ENCODE results near the gene TMEM63C.

The TMEM63C gene

DNA sequence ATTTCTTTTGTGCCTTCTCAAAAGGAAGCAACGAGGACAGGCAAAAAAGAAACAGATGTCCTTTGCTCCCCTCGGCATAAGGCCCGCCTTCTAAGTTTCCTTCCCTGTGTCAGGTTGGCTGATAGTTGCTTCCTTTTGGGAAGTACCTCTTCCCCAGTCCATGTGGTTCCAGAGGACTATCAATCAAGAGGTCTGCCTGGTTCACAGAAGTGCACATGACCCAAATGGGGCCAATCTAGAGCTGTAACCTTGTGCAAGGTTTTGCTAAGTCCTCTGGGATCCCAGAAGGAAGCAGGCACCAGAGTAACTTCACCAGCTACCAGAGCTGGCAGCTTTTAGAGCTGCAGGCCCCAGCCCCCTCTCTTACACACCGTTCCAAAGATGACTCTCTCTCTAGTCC lies 42.6 kb downstream of the TMEM63C start:
- no peak for DNase-seq

DNA sequence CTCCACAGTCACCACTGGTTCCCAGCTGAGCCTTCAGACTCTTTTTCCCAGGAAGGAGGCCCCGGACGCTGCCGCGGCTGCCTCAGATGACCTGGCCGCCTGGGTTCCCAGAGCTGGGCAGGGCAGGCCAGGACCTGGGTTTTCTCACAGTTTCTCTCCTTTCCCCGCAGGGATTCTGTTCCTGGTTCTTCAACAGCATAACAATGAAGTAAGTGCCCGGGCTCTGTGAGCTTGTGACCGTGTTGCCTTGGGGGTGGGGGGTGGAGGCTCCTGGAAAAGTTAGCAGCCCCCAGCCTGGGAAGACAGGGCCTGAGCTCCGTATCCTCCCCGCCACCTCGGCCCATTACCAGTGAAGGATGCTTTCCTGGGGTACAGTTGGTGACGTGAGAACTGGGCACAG lies 43.7 kb downstream of the TMEM63C start:
- DNase-seq: no peak

DNA sequence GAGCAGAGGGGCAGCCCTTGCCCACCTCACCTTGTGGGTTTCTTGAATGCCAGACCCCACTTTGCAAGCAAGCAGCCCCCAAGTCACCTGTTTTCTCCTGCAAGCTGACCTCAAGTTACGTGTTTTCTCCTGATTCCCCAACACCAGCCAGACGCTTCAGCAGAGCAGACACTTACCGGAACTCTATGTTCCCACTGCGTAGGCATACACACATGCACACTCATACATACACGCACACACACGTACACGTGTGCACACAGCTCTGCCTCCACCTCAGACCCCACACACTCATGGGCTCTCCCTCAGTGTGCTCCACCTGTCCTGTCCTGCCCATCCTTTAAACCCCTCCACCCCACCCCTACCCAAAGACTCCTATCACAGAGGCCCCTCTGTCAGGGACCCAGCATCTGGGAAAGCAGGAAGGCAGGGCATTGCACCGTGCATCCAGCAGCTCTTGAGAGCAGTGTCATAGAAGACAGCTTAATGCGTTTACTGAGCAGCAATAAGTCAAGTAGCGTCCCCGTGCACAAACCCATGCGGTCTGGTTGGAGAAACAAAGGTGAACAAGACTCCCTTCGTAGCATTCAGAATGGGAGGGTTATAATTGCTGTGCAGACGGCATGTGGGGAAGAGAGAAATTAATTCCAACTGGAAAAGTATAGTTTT lies 44.4 kb downstream of the TMEM63C start:
- no peak for DNase-seq

DNA sequence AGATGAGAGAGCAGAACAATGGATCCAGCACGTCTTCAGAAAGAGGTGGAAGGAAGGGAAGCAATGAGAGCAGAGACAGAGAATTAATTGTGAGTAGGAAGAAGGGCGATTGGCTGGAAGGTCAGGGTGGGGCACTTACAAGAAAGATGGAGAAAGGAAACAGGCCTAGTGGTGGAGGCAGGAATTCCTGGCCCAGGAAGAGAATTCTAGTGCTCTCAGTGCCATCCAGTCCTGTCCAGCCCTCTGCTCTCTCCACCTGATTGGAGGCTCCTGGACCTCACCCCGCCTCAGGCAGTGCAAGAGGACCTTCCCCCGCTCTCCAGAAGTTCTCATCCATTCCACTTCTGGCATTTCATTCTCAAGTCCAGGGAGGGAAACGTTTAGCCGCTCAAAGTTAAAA lies 46.5 kb downstream of the TMEM63C start:
- DNase-seq: no peak

DNA sequence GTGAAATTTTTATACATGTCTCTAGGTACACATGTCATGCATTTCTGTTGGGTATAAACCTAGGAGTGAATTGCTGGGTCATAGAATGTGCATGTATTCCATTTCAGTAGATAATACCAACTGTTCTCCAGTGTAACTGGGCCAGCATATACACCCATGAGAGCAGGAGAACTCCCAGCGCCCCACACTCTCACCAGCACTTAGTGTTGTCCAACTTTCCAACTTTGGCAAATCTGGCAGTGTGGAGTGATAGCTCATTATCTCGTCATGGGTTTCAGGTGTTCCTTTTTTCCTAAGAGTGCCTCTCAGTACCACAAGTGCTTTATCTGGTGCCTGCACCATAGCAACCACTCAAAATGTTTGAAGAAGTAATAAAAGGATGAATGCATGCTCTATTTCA lies 49.3 kb downstream of the TMEM63C start:
- DNase-seq: no peak

DNA sequence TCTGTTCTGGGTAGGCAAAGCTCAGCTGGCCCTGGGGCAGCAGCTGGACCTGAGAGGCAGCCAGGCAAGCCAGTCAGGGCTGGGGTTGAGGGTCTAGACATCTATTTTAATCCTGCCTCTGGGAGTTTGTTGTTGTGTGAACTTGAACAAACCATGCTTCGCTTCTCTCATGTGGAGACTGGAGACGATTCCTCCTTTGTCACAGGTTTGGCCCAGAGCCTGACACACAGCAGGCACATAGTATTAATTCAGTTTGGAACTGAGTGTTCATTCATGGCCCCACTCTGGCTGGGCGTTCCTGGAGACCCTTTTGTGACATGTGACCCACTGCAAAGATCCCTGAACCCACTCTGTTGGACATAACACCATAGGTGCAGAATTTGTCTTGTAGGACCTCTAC lies 50.1 kb downstream of the TMEM63C start:
- DNase-seq: no peak

DNA sequence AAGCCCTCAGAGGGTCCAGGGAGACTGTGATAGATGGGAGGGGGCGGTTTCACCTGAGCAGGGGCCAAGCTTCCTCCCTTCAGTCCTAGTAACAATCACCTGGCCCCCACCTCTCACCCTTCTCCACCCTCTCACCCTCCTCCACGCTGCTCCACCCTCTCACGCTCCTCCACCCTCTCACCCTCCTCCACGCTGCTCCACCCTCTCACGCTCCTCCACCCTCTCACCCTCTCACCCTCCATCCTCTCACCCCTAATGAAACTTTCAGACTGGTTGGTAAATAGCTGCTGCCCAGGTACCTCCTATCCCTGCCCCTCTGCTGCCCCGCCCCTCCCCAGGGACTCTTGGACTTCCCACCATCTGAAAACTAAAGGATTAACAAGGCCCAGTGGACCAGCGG lies 55.2 kb downstream of the TMEM63C start:
- DNase-seq: no peak

DNA sequence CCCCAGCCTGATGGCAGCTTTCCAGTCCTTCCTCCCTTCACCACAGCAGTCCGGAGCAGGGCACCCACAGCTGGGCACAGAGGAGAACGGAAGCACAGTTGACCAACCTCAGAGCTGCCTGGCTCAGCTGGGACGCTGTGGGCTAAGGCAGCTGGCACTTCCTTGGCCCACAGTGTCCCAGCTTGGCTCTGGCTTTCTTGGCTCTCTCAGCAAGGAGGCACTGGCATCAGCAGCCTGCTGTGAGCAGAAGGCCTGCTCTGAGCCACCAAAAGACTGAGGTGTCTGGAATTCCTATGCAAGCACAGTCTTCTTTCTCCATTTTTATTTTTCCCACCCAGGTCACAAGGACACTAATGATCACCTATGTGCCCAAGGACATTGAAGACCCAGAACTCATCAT lies 56.8 kb downstream of the TMEM63C start:
- no peak for DNase-seq

DNA sequence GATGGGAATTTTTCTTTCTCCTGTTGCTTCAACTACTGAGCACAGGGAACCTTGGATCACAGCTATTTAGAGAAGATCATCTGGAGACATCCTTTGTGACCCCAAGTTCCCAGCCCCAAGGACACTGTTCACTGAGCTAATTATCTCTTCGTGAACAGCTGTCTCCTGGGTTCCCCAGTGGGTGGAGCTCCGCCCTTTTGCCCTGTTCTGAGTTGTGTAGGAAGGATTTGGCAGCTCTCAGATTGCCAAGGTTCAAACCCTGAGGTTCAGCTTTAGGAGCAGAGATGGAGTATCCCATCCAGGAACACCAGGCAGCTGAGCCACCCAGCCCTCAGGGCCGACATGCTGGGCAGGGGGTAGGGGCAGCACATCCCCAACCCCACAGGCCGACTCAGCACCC lies 57.4 kb downstream of the TMEM63C start:
- DNase-seq: no peak

DNA sequence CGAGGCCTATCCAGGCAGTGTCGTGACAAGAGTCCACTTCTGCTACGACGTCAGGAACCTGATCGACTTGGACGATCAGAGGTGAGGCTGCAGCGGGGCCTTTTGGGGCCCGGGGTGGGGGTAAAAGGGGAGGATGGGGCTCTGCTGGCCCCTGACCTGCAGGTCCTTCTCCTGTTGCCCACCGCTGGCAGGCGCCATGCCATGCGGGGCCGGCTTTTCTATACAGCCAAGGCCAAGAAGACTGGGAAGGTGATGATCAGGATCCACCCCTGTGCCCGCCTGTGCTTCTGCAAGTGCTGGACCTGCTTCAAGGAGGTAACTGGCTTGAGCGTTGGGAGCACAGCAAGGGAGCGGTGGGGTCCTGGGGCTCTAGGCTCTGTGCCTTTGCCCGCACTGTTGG lies 57.8 kb downstream of the TMEM63C start:
- no peak for DNase-seq

DNA sequence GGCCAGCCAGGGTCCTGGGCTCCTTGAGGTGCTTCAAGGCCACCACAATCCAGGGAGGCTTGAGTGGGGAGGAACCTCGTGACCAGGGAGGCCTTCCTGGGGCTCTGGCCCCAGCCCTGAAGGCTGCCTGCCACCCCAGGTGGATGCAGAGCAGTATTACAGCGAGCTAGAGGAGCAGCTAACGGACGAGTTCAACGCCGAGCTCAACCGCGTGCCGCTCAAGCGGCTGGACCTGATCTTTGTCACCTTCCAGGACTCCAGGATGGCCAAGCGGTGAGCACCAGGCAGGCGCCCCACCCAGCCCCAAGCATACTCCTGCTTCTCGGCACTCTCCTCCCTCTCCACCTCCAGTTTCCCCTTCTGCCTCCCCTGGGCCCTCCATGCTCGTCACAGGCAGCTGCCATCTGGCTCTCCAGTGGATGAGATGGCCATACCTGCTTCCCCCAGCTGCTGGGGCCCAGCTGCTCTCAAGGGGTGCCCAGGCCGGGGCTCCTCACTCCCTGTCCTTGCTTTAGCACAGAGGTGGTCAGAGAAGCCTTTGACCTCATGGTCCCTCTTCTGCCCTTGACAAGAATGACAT lies 58.8 kb downstream of the TMEM63C start:
- DNase-seq: no peak

DNA sequence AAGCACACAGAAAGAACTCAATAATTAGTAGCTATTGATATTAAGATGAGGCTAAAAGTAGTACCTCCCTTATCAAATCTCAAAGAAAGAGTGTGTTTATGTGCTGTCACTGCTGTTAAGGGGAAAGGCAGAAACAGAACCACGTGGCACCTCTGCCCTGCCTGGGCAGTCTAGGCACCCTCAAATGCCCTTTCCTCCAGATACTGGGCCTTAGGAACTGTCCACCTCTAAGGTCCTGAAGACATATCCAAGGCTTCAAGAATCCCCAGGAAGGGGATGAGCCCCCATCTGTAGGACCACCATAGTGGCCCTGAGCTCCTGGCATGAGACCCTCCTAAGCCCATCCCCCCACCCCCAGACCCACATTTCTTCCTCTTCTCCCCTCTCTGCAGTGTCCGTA lies 60.4 kb downstream of the TMEM63C start:
- DNase-seq: no peak

DNA sequence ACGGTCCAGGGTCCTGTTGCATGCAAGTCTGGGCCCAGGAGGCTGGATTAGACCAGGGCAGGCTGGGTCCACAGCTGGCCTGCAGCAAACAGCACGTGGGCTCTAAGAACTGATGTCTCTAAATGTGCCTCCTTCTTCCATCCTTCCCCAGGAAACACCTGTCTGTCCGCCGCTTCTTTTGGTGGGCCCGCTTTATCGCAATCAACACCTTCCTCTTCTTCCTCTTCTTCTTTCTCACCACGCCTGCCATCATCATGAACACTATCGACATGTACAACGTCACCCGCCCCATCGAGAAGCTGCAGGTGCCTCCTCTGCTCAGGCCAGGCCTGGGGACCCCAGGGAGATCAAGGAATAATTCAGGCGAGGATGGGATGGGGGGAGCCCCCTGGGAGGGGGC lies 61.2 kb downstream of the TMEM63C start:
- DNase-seq: no peak

DNA sequence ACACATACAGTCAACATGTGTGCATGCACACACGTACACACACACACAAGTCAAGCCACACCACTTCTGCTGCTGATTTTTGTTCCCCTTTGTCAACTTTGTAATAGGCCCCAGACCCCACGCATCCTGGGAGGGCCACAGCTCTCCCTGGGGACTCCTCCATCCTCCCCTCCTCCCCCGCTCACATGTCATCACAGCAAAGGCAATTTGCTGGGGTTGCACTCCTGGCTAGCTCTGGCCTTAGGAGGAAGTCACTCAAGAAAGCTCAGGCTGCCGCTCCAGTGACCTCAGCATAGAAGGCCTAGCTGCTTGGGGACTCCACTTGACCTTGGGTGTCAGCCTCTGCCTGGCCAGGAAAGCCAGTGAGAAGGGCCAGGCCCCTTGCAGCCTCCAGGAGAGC lies 62.3 kb downstream of the TMEM63C start:
- no peak for DNase-seq

DNA sequence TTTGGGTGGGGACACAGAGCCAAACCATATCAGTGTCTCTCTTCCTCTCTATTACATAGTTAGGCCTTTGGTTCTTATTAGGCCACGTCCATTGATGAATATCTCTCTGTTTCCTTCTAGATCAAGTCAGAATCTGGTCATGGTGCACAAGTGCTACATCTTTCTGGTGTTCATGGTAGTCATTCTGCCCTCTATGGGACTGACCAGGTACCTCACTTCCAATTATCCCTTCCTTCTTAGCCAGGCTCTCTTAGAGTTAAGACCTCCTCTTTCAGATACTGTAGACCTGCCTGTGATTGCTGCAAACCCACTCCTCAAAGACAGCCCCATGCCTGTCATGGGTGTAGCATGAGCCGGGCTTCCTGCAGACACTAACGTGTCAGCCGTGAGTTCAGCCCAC lies 64.2 kb downstream of the TMEM63C start:
- no peak for DNase-seq

DNA sequence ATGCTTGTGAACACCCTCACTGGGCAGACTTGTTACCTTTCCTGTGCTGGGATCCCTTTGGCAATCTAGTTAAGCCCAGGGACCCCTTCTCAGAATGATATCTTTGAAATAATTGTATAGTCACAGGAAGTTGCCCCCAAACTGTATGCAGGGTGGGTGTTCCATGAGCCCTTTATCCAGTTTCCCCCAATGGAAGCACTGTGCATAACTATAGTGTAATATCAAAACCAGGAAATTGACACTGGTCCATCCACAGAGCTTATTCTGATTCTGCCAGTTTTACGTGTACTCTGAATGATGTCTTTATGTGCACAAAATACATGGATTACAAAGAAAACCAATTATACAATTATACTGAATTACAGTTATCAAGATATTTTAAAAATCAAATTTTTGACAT lies 65.2 kb downstream of the TMEM63C start:
- no peak for DNase-seq

DNA sequence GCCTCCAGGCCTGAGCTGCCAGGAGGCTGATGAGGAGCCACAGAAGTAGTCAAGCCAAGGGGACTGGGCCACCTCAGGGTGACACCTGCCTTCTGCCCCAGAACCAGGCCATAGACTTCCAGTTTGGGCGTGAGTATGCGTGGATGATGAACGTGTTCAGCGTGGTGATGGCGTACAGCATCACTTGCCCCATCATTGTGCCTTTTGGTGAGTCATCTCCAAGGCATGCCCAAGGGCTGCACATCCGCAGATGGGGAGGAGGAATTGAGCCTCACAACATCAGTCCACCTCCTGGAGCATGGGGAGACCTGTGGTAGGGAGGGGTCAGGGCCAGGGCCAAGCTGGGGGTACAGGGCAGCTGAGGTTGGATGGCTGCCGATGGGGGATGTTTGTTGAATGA lies 67.1 kb downstream of the TMEM63C start:
- no peak for DNase-seq

DNA sequence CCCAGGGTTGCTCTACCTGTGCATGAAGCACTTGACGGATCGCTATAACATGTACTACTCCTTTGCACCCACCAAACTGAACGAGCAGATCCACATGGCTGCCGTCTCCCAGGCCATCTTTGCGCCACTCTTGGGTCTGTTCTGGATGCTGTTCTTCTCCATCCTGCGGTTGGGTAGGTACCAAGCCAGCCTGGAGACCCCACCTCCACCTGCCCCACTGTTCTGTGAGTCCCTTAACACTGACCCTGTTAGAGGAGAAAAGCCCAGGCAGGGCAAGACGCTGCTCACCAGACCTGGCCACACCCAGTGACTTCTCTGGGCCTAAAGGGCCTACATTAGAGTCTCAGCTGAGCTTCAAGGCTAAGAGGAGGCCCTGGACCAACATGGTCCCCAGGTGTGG lies 67.7 kb downstream of the TMEM63C start:
- no peak for DNase-seq

DNA sequence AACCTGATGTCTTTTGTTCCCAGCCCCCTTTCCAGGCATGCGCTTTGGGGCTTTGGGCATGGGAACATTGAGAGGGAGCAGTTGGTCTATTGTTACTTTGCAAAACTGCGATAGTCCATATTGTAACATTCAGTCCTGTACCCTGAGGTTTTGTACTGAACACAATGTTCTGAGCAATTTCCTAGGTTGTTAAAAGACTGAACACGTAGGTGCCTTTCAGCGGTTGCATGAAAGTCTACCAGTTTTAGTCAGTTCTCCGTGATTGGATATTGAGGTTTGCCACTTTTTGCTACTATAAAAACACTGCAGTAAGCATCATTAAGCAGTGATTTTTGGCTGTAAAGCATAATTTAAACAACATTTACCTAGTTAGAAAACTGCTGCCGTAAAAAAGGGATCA lies 69.3 kb downstream of the TMEM63C start:
- no peak for DNase-seq

DNA sequence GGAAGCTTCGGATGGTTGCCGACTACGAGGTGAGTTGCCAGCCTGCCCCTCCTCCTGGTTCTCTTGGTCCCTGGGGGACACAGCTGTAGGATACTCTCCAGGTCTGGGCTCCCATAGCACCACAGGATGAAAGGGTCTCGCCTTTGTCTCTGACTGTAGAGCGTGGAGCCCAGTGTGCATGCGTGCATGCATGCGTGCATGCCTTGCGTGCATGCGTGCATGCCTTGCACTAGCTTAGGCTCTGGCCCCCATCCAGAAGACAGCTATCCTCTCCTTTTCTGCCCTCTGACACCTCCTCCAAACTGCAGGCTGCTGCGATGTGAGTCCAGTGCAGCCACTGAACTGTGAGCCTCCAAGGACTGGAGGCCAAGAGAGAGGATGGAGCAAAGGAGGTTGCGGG lies 70.3 kb downstream of the TMEM63C start:
- no peak for DNase-seq

DNA sequence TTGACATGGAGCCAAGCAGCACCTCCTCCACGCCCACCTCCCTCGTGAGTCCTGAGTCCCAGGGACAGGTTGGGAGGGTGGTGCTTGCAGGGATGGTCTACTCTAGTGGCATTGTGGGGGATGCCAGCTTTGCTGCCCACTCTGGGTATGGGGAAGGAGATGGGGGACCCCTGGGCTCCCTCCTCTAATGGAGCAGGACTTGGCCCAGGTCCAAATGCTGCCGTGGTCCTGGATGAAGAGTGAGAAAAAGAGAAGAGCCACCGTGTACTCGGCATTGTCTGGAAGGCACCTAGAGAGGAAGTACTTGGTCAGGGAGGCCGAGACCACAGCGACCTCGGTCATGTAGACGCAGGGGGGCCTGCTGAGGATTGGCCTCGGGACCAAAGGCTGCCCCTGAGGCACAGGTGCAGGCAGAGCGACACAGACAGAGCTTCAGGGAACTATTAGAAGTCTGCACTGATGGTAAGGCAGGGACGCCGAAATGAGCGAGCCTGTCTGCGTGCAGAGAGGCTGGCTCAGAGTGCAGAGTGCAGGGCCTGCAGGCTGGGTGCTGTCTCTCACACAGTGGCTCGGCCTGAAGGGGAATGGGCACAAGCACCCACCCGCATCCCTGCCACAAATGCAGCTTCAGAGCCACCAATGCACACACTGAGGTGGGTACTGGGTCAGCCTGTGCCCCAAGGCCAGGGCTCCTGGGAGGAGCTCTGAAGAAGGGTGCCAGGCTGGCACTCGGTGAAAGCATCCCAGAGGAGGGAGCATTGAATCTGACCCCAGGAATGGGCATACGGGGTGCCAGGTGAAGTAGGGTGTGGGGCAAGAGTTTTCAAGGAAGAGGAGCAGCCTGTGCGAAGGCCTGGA lies 72.0 kb downstream of the TMEM63C start:
- no peak for DNase-seq

DNA sequence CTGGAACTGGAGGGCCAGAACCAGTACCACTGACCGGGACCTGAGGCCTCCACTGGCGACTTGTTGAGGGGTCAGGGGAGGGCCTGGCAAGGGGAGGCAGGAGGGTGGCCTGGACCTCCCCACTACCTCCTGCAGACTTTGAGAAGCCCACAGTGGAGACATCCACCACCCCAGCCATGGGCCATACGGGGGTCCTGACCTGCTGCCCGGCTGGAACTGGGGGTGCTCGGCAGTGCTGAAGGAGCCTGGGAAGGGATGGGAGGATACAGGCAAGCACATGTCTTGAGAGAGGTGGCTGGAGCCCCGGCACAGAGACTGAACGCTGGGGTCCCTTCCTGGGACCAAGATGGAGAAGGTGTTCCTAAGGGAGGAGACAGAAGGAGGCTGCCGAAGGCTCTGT lies 75.1 kb downstream of the TMEM63C start:
- DNase-seq: no peak

DNA sequence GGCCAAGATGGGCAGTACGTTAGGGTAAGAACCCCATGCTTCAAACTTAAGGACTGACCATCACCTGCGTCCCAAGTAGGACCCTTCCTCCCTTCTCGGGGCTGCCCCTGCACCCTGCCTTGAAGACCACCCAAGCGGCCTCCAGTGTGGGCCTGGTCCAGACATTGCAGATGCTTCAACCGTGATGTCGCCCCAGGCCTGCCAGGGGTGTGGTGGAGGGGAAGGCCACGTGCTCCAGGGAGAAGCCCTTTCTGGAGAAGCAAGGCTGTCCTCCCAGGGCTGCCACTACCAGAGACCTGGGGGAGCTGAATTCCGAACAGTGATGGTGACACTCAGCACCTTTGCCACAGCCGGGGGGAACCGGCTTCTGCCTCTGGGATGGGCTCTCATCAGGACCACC lies 76.1 kb downstream of the TMEM63C start:
- DNase-seq: no peak

DNA sequence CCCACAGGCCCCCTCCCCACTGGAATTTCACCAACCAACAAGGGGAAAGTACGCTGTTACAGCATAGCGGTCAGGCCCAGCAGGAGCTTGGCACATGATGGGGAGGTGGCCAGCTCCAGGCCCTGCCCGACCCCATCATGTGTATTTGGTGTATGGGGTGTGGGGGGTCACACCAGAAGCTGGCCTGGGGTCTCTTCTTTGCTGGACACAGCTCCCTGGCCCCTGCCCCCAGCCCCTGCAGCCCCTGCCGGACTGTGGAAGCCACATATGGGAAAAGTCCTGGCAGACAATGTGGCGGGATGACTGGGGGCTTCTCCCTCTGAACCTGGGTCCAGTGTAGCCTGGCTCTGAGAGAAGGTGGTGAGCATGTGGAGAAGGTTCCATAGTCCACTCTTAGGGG lies 77.0 kb downstream of the TMEM63C start:
- DNase-seq: no peak
